HG03097 (cell line): ENCODE measurements around the gene PLA2G4A.

Experiments
- ATAC-seq: cut with Tn5 transposase; IDR thresholded peaks from one replicate; pipeline ENCODE4 v1.9.1; 2021; ENCODE audit not compliant: unreplicated experiment, low FRiP score

Gene PLA2G4A

GRCh38 chr1:186966456-186966855, 137.7 kb downstream of the PLA2G4A start:
- no peak for ATAC-seq

DNA sequence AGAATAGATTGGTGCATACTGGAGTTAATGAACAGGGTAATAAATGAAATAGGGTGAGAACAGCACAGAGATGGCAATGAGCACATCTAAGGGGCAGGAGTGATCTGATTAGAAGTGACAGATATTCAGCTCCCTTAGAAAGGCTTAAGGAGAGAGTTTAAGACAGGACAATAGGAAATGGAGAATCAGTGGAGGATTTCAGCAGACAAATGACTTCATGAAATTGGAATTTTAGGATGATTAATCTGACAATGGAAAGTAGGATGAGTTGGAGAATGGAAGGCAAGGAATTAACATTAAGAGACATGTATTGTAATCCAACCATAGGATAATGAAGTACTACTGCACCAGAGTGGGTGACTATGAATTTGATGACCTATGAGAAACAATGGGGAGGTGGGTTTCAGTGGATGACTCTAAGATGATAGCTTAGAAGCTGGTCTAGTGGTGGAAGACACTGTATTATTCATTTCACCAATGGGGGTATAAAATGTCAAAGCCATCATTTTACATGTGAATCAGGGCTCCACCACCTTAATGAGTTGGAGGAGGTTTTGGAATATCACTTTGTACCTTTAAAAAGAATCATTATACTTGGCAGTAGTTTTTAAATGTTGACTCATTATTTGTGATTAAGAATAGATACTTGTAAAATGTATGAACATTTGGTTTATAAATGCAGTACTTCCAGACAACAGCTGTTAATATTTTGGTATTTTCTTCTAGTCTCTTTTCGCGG, 139.1 kb downstream of the PLA2G4A start:
- no peak for ATAC-seq

DNA sequence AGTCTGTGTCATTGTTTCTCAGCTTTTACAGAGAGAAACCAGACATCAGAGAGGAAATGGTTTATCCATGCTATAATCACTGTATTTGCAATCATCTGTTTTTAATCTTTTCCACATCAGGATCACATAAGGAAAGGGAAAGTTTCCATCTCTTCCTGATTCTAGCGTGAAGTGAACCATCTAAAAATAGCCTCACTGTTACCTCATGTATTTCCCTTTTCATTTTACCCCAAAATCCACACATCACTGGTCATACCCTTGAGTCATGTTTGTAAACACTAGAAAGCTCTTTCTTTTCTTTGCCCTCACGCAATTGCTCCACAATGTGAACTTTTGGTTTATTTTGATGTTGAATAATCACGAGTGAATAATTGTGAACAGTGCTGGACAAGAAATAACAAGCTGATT, 146.0 kb downstream of the PLA2G4A start:
- ATAC-seq, result no peak

DNA sequence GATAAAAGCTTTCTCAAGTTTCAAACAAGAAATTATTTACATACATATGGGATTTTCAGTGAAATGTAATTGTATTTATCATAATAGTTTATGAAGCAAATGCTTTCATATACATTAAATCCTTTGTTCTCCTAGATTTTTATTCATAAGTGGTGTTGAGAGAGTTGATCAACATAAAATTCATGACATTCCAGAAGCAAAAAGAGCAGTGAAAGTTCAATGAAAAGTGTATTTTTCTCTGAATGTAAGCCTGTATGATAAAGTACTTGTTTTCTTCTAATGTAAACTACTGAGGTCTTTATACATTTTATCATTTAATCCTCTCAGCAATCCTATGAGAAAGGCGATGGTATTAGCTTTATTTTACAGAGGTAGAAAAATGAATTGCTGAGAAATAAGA, 146.5 kb downstream of the PLA2G4A start:
- no peak for ATAC-seq

GRCh38 chr1:186976700-186977099, 148.0 kb downstream of the PLA2G4A start:
- no peak for ATAC-seq

DNA sequence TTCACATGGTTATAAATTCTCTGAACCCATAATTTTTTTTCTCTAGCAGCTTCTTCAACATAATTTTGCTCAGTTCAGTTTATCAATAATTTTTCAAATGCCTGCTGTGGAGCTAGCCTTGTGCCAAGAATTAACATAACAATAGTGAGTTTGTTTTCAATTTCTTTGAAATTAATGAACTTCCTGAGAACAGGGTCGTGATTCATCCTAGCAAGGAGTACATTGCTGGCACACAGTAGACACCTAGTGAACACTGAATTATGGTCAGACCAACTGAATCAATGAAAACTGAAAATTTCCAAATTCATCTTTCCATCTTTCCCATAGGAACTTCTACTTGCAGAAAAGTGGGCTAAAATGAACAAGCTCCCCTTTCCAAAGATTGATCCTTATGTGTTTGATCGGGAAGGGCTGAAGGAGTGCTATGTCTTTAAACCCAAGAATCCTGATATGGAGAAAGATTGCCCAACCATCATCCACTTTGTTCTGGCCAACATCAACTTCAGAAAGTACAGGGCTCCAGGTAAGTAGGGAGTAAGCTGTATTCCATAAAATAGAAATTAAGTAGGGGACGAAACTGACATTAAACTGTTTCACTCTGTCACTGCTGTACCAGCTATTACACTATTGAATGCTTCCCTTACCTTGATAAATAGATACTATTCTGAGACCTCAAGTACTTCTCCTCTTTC, 148.7 kb downstream of the PLA2G4A start:
- no peak for ATAC-seq

DNA sequence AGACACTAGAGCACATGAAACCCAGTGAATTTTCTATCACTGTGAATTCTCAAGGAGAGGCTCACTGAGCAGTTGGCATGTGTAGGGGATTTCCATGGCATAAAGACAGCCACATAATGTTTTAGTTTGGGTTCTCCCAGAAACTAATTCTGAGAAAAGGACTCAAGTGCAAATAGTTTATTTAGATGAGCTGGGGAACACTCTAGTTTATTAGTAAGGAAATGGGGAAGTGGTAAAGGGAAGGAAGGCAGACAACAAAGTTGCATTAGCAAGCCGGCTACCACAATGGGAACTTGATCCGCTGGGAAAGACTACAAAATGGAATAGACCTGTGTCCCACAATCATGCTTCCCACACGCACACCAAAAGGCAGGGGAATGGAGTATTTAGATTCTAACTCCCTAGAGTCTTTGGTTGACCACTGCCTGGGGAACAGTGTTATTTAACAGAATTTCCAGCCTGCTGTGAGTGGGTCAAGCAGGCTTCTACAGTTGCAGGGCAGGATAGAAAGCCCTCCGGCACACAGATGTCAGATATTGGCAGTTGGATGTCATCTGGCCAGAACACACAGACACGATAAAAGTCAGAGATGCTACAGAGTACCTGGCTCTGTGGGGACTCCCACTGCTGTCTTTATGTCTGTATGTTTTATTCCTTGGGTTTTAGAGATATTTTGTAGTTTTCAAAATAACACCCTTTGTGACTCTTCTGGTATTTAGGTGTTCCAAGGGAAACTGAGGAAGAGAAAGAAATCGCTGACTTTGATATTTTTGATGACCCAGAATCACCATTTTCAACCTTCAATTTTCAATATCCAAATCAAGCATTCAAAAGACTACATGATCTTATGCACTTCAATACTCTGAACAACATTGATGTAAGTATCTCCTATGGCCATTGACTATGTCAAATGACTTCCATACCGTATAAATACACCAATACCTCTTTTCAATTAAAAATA, 150.1 kb downstream of the PLA2G4A start:
- no peak for ATAC-seq

- no peak for ATAC-seq
Observed at GRCh38 chr1:186980400-186980799, 151.7 kb downstream of the PLA2G4A start.

- ATAC-seq, result no peak
Observed at GRCh38 chr1:186982116-186982515, 153.4 kb downstream of the PLA2G4A start.

DNA sequence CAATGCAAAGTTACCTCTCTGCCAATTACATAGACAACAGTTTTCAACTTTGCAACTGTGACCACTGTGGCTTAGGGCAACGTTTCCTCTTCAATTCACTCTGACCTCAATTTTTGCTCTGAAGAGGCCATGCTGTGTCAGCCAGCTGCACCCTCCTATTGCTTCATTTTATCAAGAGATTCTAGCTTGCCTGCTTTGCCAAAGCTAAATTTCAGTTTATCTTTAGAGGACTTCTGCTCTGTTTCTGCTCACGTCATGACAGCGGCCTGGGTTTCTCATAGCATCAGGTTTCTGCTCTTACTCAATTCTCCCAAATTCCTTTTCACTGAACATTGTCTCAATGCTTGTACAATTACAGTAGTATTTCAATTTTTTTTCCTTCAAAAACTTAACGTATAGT, 154.6 kb downstream of the PLA2G4A start:
- ATAC-seq, result no peak

- ATAC-seq, result no peak
Observed at GRCh38 chr1:186984959-186985358, 156.2 kb downstream of the PLA2G4A start.

- no peak for ATAC-seq
Observed at GRCh38 chr1:186985889-186986491, 157.2 kb downstream of the PLA2G4A start.

DNA sequence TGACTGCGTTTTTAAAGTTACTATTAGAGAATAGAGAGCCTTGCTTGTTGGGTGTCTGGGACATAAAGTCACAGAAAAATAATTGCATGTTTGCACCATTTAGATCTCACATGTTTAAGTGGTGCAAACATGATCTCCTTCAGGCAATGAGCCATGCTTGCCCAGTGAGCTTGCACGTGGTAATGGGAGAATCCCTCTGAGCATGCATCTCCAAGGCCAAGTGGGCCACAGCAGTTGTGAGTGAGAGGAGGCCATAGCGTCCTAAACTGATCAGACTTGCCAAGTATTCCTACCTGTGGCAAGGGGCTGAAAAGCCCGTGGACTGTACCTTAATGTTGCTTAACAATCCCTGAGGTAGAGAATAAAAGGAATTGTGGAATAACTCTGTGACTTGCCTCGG, 158.3 kb downstream of the PLA2G4A start:
- no peak for ATAC-seq

DNA sequence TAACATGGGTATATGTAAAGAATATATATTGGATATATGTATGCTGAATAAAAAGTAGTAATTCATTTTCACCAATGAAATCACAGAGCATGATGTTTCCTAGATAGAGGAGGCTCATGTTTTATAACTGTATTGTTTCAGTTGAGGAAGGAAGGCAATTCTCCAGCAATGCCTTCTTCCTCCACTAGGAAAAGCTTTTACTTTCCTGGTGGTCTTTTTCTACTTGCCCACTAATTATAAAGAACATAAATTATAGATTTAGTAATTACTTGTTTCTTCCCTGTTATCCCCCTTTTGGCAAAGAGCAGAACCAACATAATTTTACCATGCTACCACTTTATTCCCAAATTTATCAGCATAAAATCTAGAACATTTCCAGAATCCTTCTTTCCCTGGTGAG, 159.0 kb downstream of the PLA2G4A start:
- no peak for ATAC-seq

DNA sequence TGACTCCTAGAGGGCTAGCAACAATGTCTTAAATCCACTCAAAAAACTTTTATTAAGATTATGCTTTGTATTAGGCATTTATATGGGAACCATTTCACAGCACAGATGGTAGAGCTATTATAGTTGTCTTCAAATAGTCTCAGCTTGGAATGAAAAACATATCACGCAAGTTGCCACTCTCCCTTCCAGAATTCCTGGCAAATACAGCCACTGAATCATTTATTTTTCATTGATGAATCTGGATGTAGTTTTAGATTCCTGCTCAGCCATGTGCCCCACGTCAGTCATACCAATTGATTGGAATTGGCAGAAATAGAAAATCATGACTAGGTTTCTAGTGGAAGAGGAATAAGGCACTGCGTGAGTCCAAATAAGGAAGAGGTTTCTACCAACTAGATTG, 165.2 kb downstream of the PLA2G4A start:
- no peak for ATAC-seq

DNA sequence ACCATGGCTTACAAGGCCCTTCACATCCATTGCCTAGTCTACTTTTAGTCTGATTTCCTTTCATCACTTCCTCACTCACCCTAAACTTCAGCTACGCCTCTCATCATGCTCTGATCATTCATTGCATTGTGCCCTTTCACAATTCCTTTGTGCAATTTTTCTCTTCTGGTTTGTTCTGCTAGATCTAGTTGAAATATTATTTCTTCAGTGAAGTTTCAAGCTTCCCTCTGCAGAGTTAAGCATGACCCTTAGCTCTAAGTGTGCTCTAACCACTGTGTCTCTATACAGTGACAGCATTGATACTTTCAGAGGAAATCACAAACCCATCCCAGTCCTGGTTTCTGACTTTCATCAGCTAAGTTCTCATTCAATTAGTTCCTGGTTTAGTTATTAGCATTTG, 166.1 kb downstream of the PLA2G4A start:
- ATAC-seq, result no peak

- ATAC-seq, result no peak
Observed at GRCh38 chr1:186996816-186997215, 168.1 kb downstream of the PLA2G4A start.

DNA sequence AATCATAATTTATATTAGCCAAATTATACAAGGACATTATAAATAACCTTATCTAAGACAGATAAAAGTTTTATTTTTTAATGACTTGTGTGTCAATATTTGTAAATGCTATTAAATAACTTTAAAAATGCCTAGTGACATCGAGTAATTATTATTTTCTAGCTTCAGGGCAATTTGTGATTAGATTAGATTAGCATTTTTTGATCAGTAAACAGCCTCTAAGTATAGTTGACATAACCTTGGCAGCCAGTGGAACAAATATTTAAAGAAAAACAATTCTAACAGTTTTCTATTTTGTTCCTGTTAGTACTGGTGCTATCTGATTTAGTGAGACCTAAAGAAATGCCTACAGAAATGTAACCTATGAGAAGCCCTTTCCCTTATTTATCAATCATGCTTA, 169.1 kb downstream of the PLA2G4A start:
- no peak for ATAC-seq

DNA sequence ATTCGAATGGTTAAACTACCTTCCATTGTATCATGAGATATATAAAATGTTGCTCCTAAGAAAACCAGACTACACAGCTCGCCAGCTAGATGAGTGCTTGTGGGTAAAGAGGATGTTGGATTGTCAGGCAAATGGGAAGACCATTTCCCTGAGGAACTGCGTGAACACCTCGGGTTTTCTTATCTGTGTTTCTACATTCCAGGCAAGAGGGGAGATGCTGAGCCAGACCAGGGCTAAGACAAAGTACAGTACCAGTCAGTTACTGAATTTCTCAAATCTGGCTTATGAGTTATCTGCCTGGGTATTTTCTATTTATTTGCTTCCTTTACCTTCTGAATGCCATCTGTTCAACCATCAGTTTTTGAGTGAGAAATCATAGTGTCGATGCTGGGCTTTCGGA, 170.8 kb downstream of the PLA2G4A start:
- no peak for ATAC-seq

DNA sequence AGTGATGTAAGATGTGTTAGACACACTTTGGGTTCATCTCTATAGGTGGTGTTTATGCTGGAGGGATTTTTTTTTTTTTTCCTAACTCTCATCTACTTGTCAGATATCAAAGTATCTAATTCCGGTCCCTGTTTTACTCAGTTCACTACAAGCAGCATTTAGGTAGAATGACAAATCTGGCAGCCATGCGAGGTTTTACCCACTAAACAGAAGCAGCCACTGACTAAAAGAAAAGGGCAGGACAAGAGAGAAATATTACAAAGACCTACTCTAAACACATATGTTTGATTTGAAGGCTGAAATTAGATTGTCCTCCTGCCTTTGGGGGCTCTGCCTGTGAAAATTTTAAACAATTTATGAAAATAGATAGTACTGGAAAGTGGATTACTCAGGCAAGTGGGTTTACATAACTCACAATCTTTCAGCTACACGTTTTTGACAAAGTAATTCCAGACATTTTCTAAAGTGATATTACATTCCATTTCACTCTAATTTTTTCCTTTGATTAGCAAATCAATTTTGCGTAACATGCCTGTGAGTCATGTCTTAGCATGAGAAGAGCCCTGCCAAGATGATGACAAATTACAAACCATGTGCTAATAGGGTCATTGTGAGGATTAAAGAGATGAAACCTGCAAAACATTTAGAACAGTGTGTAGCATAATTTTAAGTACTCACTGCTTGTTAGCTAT, 172.6 kb downstream of the PLA2G4A start:
- no peak for ATAC-seq
